BLaER1 (cell line): ENCODE data around the gene PKIG.
A peak's percentile ranks its signal among the peaks of the same experiment; 100 is the strongest.

ENCODE experiments used
- H3K27ac ChIP-seq: shearing (Covaris generic); formaldehyde crosslinking; 2 replicates; pipeline ENCODE4 v1.8.1; 2022
- H3K27me3 ChIP-seq: shearing (Covaris generic); formaldehyde crosslinking; 2 replicates; pipeline ENCODE4 v1.8.1; 2022
- H3K36me3 ChIP-seq: shearing (Covaris generic); formaldehyde crosslinking; 2 replicates; pipeline ENCODE4 v1.8.1; 2022
- H3K4me1 ChIP-seq: shearing (Covaris generic); formaldehyde crosslinking; 2 replicates; pipeline ENCODE4 v1.8.1; 2022
- H3K4me2 ChIP-seq: shearing (Covaris generic); formaldehyde crosslinking; 2 replicates; pipeline ENCODE4 v1.8.1; 2022
- H3K4me3 ChIP-seq: shearing (Covaris generic); formaldehyde crosslinking; 2 replicates; pipeline ENCODE4 v1.8.1; 2022
- H3K9ac ChIP-seq: shearing (Covaris generic); formaldehyde crosslinking; 2 replicates; pipeline ENCODE4 v1.8.1; 2022
- H3K9me3 ChIP-seq: shearing (Covaris generic); formaldehyde crosslinking; 2 replicates; pipeline ENCODE4 v1.8.1; 2022
- H4K20me1 ChIP-seq: shearing (Covaris generic); formaldehyde crosslinking; 2 replicates; pipeline ENCODE4 v1.8.1; 2022
- Cebpa-rat ChIP-seq: shearing (Covaris generic); IDR thresholded peaks from 2 replicates; pipeline ENCODE4 v1.8.1; 2022

Gene PKIG

DNA sequence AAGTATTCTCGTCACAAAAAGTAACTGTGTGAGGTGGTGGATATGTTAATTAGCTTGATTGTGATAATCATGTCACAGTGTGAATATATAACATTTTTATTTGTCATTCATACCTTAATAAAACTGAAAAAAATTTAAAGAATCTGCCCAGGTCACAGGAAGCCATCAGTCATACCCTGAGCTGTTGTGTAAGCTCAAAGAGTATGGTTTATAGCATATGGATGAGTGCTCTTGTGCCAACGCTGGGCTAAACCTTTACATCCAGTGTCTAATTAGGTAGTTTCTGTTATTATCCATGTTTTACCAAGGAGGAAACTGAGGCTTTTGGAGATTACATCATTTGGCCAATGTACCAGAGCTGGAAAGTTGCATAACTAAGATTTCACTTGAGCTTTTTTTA lies 11.4 kb downstream of the PKIG start:
- no peak overlapping the region for H3K4me3 ChIP-seq
- no peaks in the 10 kb centered on the region for H3K27me3 ChIP-seq
- no peak overlapping the region for H3K9ac ChIP-seq
- TF ChIP-seq Cebpa-rat: no peak
- H3K4me2 ChIP-seq: peak overlapping the region; percentile 56
- no peak overlapping the region for H3K27ac ChIP-seq
- peaks cover 57% of the 10 kb centered on the region for H3K4me1 ChIP-seq
- no peaks in the 10 kb centered on the region for H4K20me1 ChIP-seq
- 0 out of 2 replicates have a peak, but pooled peaks cover 4% of the 10 kb centered on the region for H3K36me3 ChIP-seq
- no peaks in the 10 kb centered on the region for H3K9me3 ChIP-seq

DNA sequence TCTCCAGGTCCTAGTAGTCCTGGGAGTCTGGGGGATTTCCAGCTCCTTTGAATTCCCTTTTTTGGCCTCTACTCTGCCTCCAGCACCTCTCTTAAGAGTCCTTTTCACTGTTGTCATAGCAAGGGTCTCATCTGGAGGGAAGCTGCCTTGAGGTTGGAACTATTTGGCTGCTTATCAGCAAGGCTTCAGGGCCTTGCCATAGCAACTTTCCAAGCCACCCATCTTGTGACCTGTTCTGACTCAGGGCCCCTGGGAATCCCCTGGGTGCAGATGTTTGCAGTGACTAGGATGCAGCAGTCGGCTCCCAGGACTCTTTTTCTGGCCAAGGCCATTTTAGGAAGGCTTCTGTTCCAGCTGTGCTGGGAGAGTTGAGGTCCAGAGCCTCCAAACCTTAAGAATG lies 12.4 kb downstream of the PKIG start:
- peaks cover 67% of the 10 kb centered on the region for H3K4me1 ChIP-seq
- no peak overlapping the region for H3K4me3 ChIP-seq
- no peaks in the 10 kb centered on the region for H4K20me1 ChIP-seq
- H3K9ac ChIP-seq: no peak overlapping the region
- H3K4me2 ChIP-seq: peak overlapping the region; percentile 56
- H3K27ac ChIP-seq: no peak overlapping the region
- H3K9me3 ChIP-seq: no peaks in the 10 kb centered on the region
- 0 out of 2 replicates have a peak, but pooled peaks cover 4% of the 10 kb centered on the region for H3K36me3 ChIP-seq
- no peaks in the 10 kb centered on the region for H3K27me3 ChIP-seq
- TF ChIP-seq Cebpa-rat: no peak

GRCh38 chr20:44596010-44596409 lies 13.6 kb downstream of the PKIG start:
- no peak overlapping the region for H3K4me3 ChIP-seq
- H3K9ac ChIP-seq: no peak overlapping the region
- peaks cover 70% of the 10 kb centered on the region for H3K4me1 ChIP-seq
- H3K27me3 ChIP-seq: no peaks in the 10 kb centered on the region
- TF ChIP-seq Cebpa-rat: no peak
- H3K36me3 ChIP-seq: no peaks in the 10 kb centered on the region
- H3K27ac ChIP-seq: no peak overlapping the region
- no peak overlapping the region for H3K4me2 ChIP-seq
- no peaks in the 10 kb centered on the region for H4K20me1 ChIP-seq
- H3K9me3 ChIP-seq: no peaks in the 10 kb centered on the region

DNA sequence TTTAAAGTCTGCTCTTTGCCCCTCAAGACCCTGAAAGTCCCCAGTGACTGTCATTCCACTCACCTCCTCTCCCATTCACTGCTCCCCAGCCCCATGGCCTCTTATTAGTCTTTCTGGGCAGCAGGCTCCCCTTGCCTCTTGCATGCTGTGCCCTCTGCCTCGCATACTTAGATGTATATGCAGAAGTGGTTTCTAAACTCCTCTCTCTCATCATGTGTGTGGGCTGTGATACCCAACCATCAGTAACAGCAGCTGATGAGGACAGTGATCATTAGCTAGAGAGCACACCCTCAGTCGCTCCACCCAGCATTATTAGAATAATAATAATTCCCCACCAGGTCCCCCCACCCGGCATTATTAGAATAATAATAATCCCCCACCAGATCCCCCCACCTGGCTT lies 14.5 kb downstream of the PKIG start:
- H3K4me1 ChIP-seq: peaks cover 72% of the 10 kb centered on the region
- no peak overlapping the region for H3K9ac ChIP-seq
- TF ChIP-seq Cebpa-rat: no peak
- no peak overlapping the region for H3K4me3 ChIP-seq
- no peak overlapping the region for H3K27ac ChIP-seq
- no peaks in the 10 kb centered on the region for H3K27me3 ChIP-seq
- no peaks in the 10 kb centered on the region for H3K36me3 ChIP-seq
- H3K9me3 ChIP-seq: no peaks in the 10 kb centered on the region
- no peak overlapping the region for H3K4me2 ChIP-seq
- H4K20me1 ChIP-seq: no peaks in the 10 kb centered on the region

- Histone ChIP-seq H3K27ac (peak overlapping the region; percentile 72), H3K9me3 (no peaks in the 10 kb centered on the region), H3K9ac (no peak overlapping the region), H3K4me2 (peak overlapping the region; percentile 72), H3K27me3 (no peaks in the 10 kb centered on the region), H4K20me1 (no peaks in the 10 kb centered on the region), H3K4me3 (no peak overlapping the region), H3K4me1 (peaks cover 73% of the 10 kb centered on the region), H3K36me3 (no peaks in the 10 kb centered on the region)
- TF ChIP-seq Cebpa-rat: no peak
Observed at GRCh38 chr20:44597516-44597915, 15.1 kb downstream of the PKIG start.

DNA sequence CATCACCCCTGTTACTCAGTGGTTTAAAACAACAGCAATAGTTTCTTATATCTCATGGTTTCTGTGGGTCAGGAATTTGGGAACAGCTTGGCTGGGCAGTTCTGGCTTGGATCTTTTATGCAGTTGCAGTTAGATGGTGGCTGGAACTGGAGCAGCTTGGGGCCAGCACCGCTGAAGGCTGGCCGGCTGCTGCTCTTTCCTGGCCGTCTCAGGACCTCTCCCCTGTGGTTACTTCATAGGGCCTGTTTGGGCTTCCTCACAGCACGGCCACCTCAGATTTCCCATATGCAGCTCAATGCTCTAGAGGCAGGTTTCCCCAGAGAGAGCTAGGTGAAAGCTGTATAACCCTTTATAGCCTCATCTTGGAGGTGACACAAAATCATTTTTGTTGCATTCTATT lies 15.6 kb downstream of the PKIG start:
- Histone ChIP-seq H3K4me3 (no peak overlapping the region), H3K27ac (peak overlapping the region; percentile 72), H3K36me3 (no peaks in the 10 kb centered on the region), H3K9me3 (no peaks in the 10 kb centered on the region), H3K27me3 (no peaks in the 10 kb centered on the region), H4K20me1 (no peaks in the 10 kb centered on the region), H3K9ac (no peak overlapping the region; the same call in 1 of the 2 replicates), H3K4me2 (peak overlapping the region; percentile 72), H3K4me1 (peaks cover 76% of the 10 kb centered on the region)
- TF ChIP-seq Cebpa-rat: no peak

DNA sequence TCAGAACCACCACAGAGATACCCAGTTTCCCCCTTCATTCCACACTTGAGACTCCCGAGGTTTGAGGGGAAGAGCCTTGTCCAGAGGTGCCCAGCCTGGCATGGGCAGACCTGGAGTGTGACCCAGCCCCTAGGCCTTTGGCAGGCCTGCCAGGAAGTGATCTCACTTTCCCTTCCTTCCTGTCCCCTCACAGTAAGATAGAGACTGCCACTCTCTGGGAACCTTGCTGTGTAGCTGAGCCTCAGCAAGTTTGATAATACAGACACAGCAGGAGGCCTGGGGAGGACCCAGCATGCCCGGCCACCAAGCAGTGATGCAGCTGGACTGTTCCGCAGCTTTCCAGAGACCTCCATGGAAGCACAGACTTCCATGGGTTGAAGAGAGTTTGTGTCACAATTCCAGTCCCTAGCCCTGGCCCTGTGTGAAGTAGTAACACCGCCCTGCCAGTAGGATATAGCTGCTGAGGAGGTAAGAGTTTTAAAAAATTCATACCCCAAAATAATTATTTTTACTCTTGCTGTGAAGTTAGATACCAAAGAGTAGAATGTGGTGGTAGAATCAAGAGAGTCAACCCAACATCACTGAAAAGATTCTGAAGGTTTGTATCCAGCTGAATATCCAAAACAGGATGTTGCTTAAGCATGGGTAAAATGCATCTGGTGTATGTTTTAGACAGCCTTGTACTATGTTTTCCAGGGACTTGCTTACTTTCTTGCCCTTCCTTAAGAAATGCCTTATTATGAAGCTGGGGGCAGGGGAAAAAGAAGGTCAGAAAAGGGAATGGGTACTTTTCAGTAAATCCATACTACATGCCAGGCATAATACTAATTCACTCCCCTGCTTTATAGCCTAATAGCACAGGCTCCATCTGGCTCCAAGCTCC lies 16.3 kb downstream of the PKIG start:
- peak overlapping the region; percentile 72 for H3K27ac ChIP-seq
- H3K4me1 ChIP-seq: peaks cover 78% of the 10 kb centered on the region
- no peak overlapping the region for H3K4me3 ChIP-seq
- H3K36me3 ChIP-seq: no peaks in the 10 kb centered on the region
- H3K4me2 ChIP-seq: peak overlapping the region; percentile 72
- H3K9me3 ChIP-seq: no peaks in the 10 kb centered on the region
- peak overlapping the region; percentile 36 for H3K9ac ChIP-seq
- no peaks in the 10 kb centered on the region for H3K27me3 ChIP-seq
- no peak for TF ChIP-seq Cebpa-rat
- no peaks in the 10 kb centered on the region for H4K20me1 ChIP-seq

DNA sequence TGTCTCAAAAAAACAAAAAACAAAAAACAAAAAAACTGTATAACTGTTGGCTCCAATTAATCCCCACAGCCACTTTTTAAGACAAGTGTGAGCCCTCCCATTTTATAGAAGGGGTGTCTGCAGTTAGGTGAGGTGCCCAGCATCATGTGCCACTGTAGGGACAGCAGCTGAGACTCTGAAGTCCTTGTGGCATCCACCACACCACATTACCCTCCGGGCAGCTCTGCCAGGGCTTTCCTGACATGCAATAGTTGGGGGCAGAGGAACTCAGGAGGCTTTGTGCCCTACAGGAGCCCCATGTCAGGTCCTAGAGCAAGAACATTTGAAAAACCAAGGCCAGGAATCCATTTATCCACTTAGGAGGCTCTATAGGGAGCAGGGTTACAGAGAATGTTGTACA lies 17.3 kb downstream of the PKIG start:
- Histone ChIP-seq H3K9me3 (no peaks in the 10 kb centered on the region), H3K27ac (peak overlapping the region; percentile 59; the same call in 1 of the 2 replicates), H3K4me2 (peak overlapping the region; percentile 76), H3K9ac (no peak overlapping the region), H3K27me3 (no peaks in the 10 kb centered on the region), H3K36me3 (no peaks in the 10 kb centered on the region), H3K4me1 (peaks cover 68% of the 10 kb centered on the region), H3K4me3 (no peak overlapping the region), H4K20me1 (no peaks in the 10 kb centered on the region)
- no peak for TF ChIP-seq Cebpa-rat

DNA sequence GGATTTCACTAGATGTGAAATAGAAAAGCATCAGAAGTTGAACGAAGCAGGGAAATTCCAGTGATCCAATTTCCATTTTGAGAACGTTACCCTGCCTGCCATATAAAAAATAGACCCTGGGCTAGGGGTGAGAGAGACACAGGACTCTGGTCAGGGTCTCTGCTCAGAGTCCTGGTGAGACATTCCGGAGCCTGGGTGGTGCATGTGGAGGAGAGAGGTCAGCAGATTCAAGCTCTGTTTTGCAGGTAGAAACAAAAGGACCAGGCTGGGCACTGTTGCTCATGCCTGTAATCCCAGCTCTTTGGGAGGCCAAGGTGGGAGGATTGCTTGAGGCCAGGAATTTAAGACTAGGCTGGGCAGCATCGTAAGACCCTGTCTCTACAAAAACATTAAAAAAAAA lies 17.9 kb downstream of the PKIG start:
- no peaks in the 10 kb centered on the region for H4K20me1 ChIP-seq
- H3K27me3 ChIP-seq: no peaks in the 10 kb centered on the region
- H3K36me3 ChIP-seq: no peaks in the 10 kb centered on the region
- H3K4me1 ChIP-seq: peaks cover 62% of the 10 kb centered on the region
- no peak overlapping the region for H3K9ac ChIP-seq
- TF ChIP-seq Cebpa-rat: no peak
- no peak overlapping the region for H3K4me3 ChIP-seq
- H3K27ac ChIP-seq: peak overlapping the region; percentile 59
- H3K9me3 ChIP-seq: no peaks in the 10 kb centered on the region
- H3K4me2 ChIP-seq: peak overlapping the region; percentile 76

GRCh38 chr20:44600758-44601201 lies 18.4 kb downstream of the PKIG start:
- peak overlapping the region; percentile 76 for H3K4me2 ChIP-seq
- no peaks in the 10 kb centered on the region for H3K9me3 ChIP-seq
- peaks cover 60% of the 10 kb centered on the region for H3K4me1 ChIP-seq
- H3K27ac ChIP-seq: peak overlapping the region; percentile 59
- no peaks in the 10 kb centered on the region for H3K36me3 ChIP-seq
- H3K27me3 ChIP-seq: no peaks in the 10 kb centered on the region
- H3K4me3 ChIP-seq: no peak overlapping the region; the same call in 1 of the 2 replicates
- H3K9ac ChIP-seq: no peak overlapping the region; the same call in 1 of the 2 replicates
- no peaks in the 10 kb centered on the region for H4K20me1 ChIP-seq
- TF ChIP-seq Cebpa-rat: no peak
